ENCODE data around the gene LILRB1.

- TF ChIP-seq, protein P1, sequence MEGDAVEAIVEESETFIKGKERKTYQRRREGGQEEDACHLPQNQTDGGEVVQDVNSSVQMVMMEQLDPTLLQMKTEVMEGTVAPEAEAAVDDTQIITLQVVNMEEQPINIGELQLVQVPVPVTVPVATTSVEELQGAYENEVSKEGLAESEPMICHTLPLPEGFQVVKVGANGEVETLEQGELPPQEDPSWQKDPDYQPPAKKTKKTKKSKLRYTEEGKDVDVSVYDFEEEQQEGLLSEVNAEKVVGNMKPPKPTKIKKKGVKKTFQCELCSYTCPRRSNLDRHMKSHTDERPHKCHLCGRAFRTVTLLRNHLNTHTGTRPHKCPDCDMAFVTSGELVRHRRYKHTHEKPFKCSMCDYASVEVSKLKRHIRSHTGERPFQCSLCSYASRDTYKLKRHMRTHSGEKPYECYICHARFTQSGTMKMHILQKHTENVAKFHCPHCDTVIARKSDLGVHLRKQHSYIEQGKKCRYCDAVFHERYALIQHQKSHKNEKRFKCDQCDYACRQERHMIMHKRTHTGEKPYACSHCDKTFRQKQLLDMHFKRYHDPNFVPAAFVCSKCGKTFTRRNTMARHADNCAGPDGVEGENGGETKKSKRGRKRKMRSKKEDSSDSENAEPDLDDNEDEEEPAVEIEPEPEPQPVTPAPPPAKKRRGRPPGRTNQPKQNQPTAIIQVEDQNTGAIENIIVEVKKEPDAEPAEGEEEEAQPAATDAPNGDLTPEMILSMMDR (IDR thresholded peaks at IDR 0.05; ENCODE audit: insufficient read depth, low read depth, low read length), result no peak
- TF ChIP-seq EZH2 (IDR thresholded peaks at IDR 0.05; ENCODE audit: insufficient read depth, low read length), result no peak
Observed at GRCh38 chr19:54665530-54665929, 35.2 kb downstream of the LILRB1 start.

Measured in astrocyte (in vitro differentiated cells and primary cell).